ENCODE data around the gene RSPH1. TPM values are rescaled to one million over a fixed set of nuclear protein-coding genes. Genes with fewer than 3 reads are reported as not detected.

The RSPH1 gene
- total RNA-seq, 1 experiment from 2014 or later = 0.51 TPM

GRCh38 chr21:42481169-42481568 is 14.9 kb downstream of the RSPH1 start:
- H3K27ac ChIP-seq (ENCODE audit: low read length) = no peak overlapping the region
- POLR2A ChIA-PET (ENCODE audit: unreplicated experiment) = no interaction called here
- CTCF ChIA-PET = no interaction called here

DNA sequence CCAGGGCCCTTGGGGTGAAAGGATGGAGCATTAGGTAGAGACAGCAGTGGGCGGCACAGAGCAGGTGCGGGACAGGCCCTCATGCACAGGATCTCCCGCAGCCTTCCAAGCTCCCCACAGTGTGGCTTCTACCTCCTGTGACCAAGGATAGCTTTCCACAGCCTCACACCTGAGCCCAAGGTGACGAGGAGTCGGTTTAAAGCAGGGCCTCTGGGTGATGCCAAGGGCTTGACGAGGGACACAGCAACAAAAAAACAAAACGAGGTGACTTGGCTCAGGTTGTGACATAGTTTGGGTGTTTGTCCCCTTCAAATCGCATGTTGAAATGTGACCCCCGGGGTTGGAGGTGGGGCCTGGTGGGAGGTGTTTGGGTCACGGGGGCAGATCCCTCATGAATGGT is 15.3 kb downstream of the RSPH1 start:
- H3F3A ChIP-seq (ENCODE audit: low read length, unreplicated experiment) = no peaks in the 10 kb centered on the region
- H2AFZ ChIP-seq (ENCODE audit: low read length) = no peak overlapping the region
- H3K4me2 ChIP-seq (ENCODE audit: low read length) = no peak overlapping the region
- no peaks in the 10 kb centered on the region for H3K9me2 ChIP-seq (replicated peaks; ENCODE audit: low read length)
- no peaks in the 10 kb centered on the region for H3K36me3 ChIP-seq (ENCODE audit: low read depth, low read length)
- H3K27ac ChIP-seq (ENCODE audit: low read length) = no peak overlapping the region
- H3K9ac ChIP-seq (ENCODE audit: low read length) = no peak overlapping the region
- CTCF ChIA-PET = no interaction called here
- no peaks in the 10 kb centered on the region for H3K9me3 ChIP-seq (ENCODE audit: low read length)
- no TSS peak for BruUV-seq (replicated peaks)
- H3K27me3 ChIP-seq (ENCODE audit: low read length) = no peaks in the 10 kb centered on the region
- ATAC-seq (no peak), DNase-seq (no peak)
- TF ChIP-seq EZH2phosphoT487 (IDR thresholded peaks at IDR 0.05; ENCODE audit: borderline replicate concordance, low read length) (no peak), EZH2 (IDR thresholded peaks at IDR 0.05; ENCODE audit: low read length, unreplicated experiment) (no peak), CTCF (conservative IDR thresholded peaks at IDR 0.05; ENCODE audit: low read depth, low read length) (no peak)
- no peaks in the 10 kb centered on the region for H4K20me1 ChIP-seq (ENCODE audit: low read length)
- no peaks in the 10 kb centered on the region for H3K4me1 ChIP-seq (ENCODE audit: insufficient read depth, low read length)
- POLR2A ChIA-PET (ENCODE audit: unreplicated experiment) = no interaction called here
- no peak overlapping the region for H3K4me3 ChIP-seq (ENCODE audit: low read length)
- H3K79me2 ChIP-seq (ENCODE audit: low read length) = no peaks in the 10 kb centered on the region
- intact Hi-C loops (cut with micrococcal nuclease) = no loop called here

More at GRCh38 chr21:42481169-42481568, 14.9 kb downstream of the RSPH1 start:
- Histone ChIP-seq H4K20me1 (ENCODE audit: low read length) (no peaks in the 10 kb centered on the region), H3K9me2 (replicated peaks; ENCODE audit: low read length) (no peaks in the 10 kb centered on the region), H3K9ac (ENCODE audit: low read length) (no peak overlapping the region), H3F3A (ENCODE audit: low read length, unreplicated experiment) (no peaks in the 10 kb centered on the region), H3K9me3 (ENCODE audit: low read length) (no peaks in the 10 kb centered on the region), H3K4me1 (ENCODE audit: insufficient read depth, low read length) (no peaks in the 10 kb centered on the region), H3K79me2 (ENCODE audit: low read length) (no peaks in the 10 kb centered on the region), H3K4me2 (ENCODE audit: low read length) (no peak overlapping the region), H3K27me3 (ENCODE audit: low read length) (no peaks in the 10 kb centered on the region), H3K4me3 (ENCODE audit: low read length) (no peak overlapping the region), H2AFZ (ENCODE audit: low read length) (no peak overlapping the region), H3K36me3 (ENCODE audit: low read depth, low read length) (no peaks in the 10 kb centered on the region)
- intact Hi-C loops (cut with micrococcal nuclease) = no loop called here
- no peak for DNase-seq
- no peak for ATAC-seq
- TF ChIP-seq EZH2 (IDR thresholded peaks at IDR 0.05; ENCODE audit: low read length, unreplicated experiment) (no peak), EZH2phosphoT487 (IDR thresholded peaks at IDR 0.05; ENCODE audit: borderline replicate concordance, low read length) (no peak), CTCF (conservative IDR thresholded peaks at IDR 0.05; ENCODE audit: low read depth, low read length) (no peak)
- no TSS peak for BruUV-seq (replicated peaks)

DNA sequence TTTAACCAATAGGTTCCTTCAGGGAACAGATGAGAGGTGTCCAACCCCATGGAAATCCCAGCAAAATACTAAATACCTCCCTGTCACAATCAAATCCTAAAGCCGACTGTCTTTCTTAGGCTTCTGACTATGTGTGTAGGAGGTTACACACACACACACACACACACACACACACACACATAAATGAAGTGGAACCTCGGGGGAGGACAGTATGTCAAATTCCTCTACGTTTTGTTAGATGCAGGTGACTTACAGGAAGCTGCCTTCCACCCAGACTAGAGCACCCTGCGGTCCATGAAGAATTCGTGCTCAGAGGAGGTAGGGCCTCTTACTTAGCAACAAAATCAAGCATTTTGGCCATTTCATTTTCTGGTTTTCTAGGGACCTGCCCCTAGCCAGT is 16.4 kb downstream of the RSPH1 start:
- Histone ChIP-seq H3K9ac (ENCODE audit: low read length) (no peak overlapping the region), H3K9me3 (ENCODE audit: low read length) (no peaks in the 10 kb centered on the region), H3K4me3 (ENCODE audit: low read length) (no peak overlapping the region), H3K4me1 (ENCODE audit: insufficient read depth, low read length) (peaks cover 6% of the 10 kb centered on the region), H3K36me3 (ENCODE audit: low read depth, low read length) (no peaks in the 10 kb centered on the region), H3K27ac (ENCODE audit: low read length) (no peak overlapping the region), H3K27me3 (ENCODE audit: low read length) (no peaks in the 10 kb centered on the region), H2AFZ (ENCODE audit: low read length) (no peak overlapping the region), H4K20me1 (ENCODE audit: low read length) (no peaks in the 10 kb centered on the region), H3K9me2 (replicated peaks; ENCODE audit: low read length) (no peaks in the 10 kb centered on the region), H3K79me2 (ENCODE audit: low read length) (no peaks in the 10 kb centered on the region), H3K4me2 (ENCODE audit: low read length) (no peak overlapping the region), H3F3A (ENCODE audit: low read length, unreplicated experiment) (no peaks in the 10 kb centered on the region)
- ChIA-PET POLR2A (ENCODE audit: unreplicated experiment) (no interaction called here), CTCF (interaction anchor here (0.7 kb wide), 1 partner anchor 323 kb away, joined by 3 read pairs; no protein-coding TSS in a partner anchor)
- intact Hi-C loops (cut with micrococcal nuclease) = no loop called here
- no peak for TF ChIP-seq EZH2phosphoT487 (IDR thresholded peaks at IDR 0.05; ENCODE audit: borderline replicate concordance, low read length)
- no peak for TF ChIP-seq EZH2 (IDR thresholded peaks at IDR 0.05; ENCODE audit: low read length, unreplicated experiment)
- TF ChIP-seq CTCF (conservative IDR thresholded peaks at IDR 0.05; ENCODE audit: low read depth, low read length) = no peak
- BruUV-seq (replicated peaks) = no TSS peak
- no peak for ATAC-seq
- DNase-seq = no peak
